Natural killer cell treated with Interleukin-12 subunit alpha and Interleukin-12 subunit beta and Interleukin-15 and Interleukin-18, amount 100 ng/mL, for 72 hours (primary cell): ENCODE results near the gene CAPN12. TPM values are rescaled to one million over a fixed set of nuclear protein-coding genes. Genes with fewer than 3 reads are reported as not detected.

Experiments used
- ATAC-seq, 2 donors: fragments of 150-1000 bp; cut with Tn5 transposase in 1 of 2; sonication (Bioruptor Pico), chemical (Tn5 transposase) in 1 of 2; 2 replicates each; pipeline ENCODE4 v1.10.0; 2021
- DNase-seq: peaks from one replicate; pipeline ENCODE4 v3.0.0; 2022; ENCODE audit warnings: low spot score
- H3K27ac Mint-ChIP-seq, 2 donors: 1 replicate in 1 of 2; 2 replicates in 1 of 2; pipeline ENCODE4 v1.8.0; 2022; ENCODE audit warnings: mixed read lengths in 2 of 2, mild to moderate bottlenecking in 1 of 2, moderate library complexity in 1 of 2
- H3K27me3 Mint-ChIP-seq, 2 donors: 1 replicate in 1 of 2; 2 replicates in 1 of 2; pipeline ENCODE4 v1.8.0; 2022; ENCODE audit warnings: mixed read lengths in 2 of 2
- H3K36me3 Mint-ChIP-seq: one replicate; pipeline ENCODE4 v1.8.0; 2022; ENCODE audit warnings: mixed read lengths
- H3K4me1 Mint-ChIP-seq, 2 donors: 1 replicate in 1 of 2; 2 replicates in 1 of 2; pipeline ENCODE4 v1.8.0; 2022; ENCODE audit warnings: low read depth in 2 of 2, mixed read lengths in 2 of 2, mild to moderate bottlenecking in 1 of 2
- H3K4me3 Mint-ChIP-seq: one replicate; pipeline ENCODE4 v1.8.0; 2022; ENCODE audit warnings: mixed read lengths
- H3K9me3 Mint-ChIP-seq: 2 replicates; pipeline ENCODE4 v1.8.0; 2022; ENCODE audit warnings: mixed read lengths
- total RNA-seq, 2 donors: library from RNA; stranded (reverse); gene quantifications; one replicate each; pipeline ENCODE4 v1.2.3, GENCODE V29; 2022

CAPN12 gene
- total RNA-seq, 2 donors from 2014 or later = 3.6 to 10.4 TPM

- no peaks in the 10 kb centered on the region for H3K36me3 Mint-ChIP-seq
Measured at GRCh38 chr19:38730731-38731589, 13.3 kb downstream of the CAPN12 start.

GRCh38 chr19:38730470-38730730 is 13.9 kb downstream of the CAPN12 start:
- no peaks in the 10 kb centered on the region for H3K36me3 Mint-ChIP-seq
- H3K27ac Mint-ChIP-seq = peak overlapping the region; percentile 41 to 79
- no peak overlapping the region for H3K4me3 Mint-ChIP-seq
- DNase-seq (no peak), ATAC-seq (no peak)
- H3K4me1 Mint-ChIP-seq = peaks cover 31 to 61% of the 10 kb centered on the region in 2 donors
- H3K27me3 Mint-ChIP-seq = no peaks in the 10 kb centered on the region
- no peaks in the 10 kb centered on the region for H3K9me3 Mint-ChIP-seq

More at GRCh38 chr19:38730731-38731589, 13.3 kb downstream of the CAPN12 start:
- Mint-ChIP-seq H3K27ac (peak overlapping the region; percentile 79 to 93), H3K9me3 (no peaks in the 10 kb centered on the region), H3K4me1 (peaks cover 31 to 61% of the 10 kb centered on the region in 2 donors), H3K27me3 (no peaks in the 10 kb centered on the region), H3K4me3 (no peak overlapping the region)
- ATAC-seq = no peak
- DNase-seq = no peak

GRCh38 chr19:38729653-38730469 is 14.4 kb downstream of the CAPN12 start:
- Mint-ChIP-seq H3K27ac (peak overlapping the region; percentile 41 to 79), H3K9me3 (no peaks in the 10 kb centered on the region), H3K27me3 (no peaks in the 10 kb centered on the region), H3K4me1 (peaks cover 31 to 55% of the 10 kb centered on the region in 2 donors), H3K36me3 (no peaks in the 10 kb centered on the region), H3K4me3 (no peak overlapping the region)
- peak; percentile 53 to 59 for ATAC-seq
- peak; percentile 81 for DNase-seq

GRCh38 chr19:38728752-38729541 is 15.3 kb downstream of the CAPN12 start:
- Mint-ChIP-seq H3K4me3 (no peak overlapping the region), H3K27me3 (no peaks in the 10 kb centered on the region), H3K9me3 (no peaks in the 10 kb centered on the region), H3K36me3 (no peaks in the 10 kb centered on the region), H3K27ac (peak overlapping the region in 1 of 2 donors; percentile 29), H3K4me1 (peaks cover 26 to 47% of the 10 kb centered on the region in 2 donors)
- DNase-seq (peak; percentile 53), ATAC-seq (no peak)

GRCh38 chr19:38727868-38728660 is 16.2 kb downstream of the CAPN12 start:
- DNase-seq (peak; percentile 15), ATAC-seq (no peak)
- no peak overlapping the region for H3K4me3 Mint-ChIP-seq
- no peaks in the 10 kb centered on the region for H3K9me3 Mint-ChIP-seq
- H3K27ac Mint-ChIP-seq = peak overlapping the region in 1 of 2 donors; percentile 29
- H3K36me3 Mint-ChIP-seq = no peaks in the 10 kb centered on the region
- H3K4me1 Mint-ChIP-seq = peaks cover 19 to 44% of the 10 kb centered on the region in 2 donors
- H3K27me3 Mint-ChIP-seq = no peaks in the 10 kb centered on the region

GRCh38 chr19:38727306-38727867 is 16.9 kb downstream of the CAPN12 start:
- Mint-ChIP-seq H3K4me3 (no peak overlapping the region), H3K27me3 (no peaks in the 10 kb centered on the region), H3K9me3 (no peaks in the 10 kb centered on the region), H3K27ac (peak overlapping the region; percentile 29 to 51), H3K4me1 (peaks cover 19 to 38% of the 10 kb centered on the region in 2 donors), H3K36me3 (no peaks in the 10 kb centered on the region)
- DNase-seq = no peak
- no peak for ATAC-seq

- peak overlapping the region; percentile 51 to 72 for H3K27ac Mint-ChIP-seq
- no peaks in the 10 kb centered on the region for H3K36me3 Mint-ChIP-seq
- peaks cover 19 to 35% of the 10 kb centered on the region in 2 donors for H3K4me1 Mint-ChIP-seq
- no peaks in the 10 kb centered on the region for H3K9me3 Mint-ChIP-seq
- H3K4me3 Mint-ChIP-seq = peak overlapping the region; percentile 12
- H3K27me3 Mint-ChIP-seq = no peaks in the 10 kb centered on the region
- DNase-seq = peak; percentile 89
- peak; percentile 81 to 91 for ATAC-seq
Measured at GRCh38 chr19:38726761-38727301, 17.4 kb downstream of the CAPN12 start.

GRCh38 chr19:38726284-38726673 is 18.0 kb downstream of the CAPN12 start:
- H3K27me3 Mint-ChIP-seq = no peaks in the 10 kb centered on the region
- peak overlapping the region; percentile 12 for H3K4me3 Mint-ChIP-seq
- H3K9me3 Mint-ChIP-seq = no peaks in the 10 kb centered on the region
- peaks cover 19 to 32% of the 10 kb centered on the region in 2 donors for H3K4me1 Mint-ChIP-seq
- ATAC-seq (peak in 1 of 2 donors; percentile 5), DNase-seq (no peak)
- H3K36me3 Mint-ChIP-seq = no peaks in the 10 kb centered on the region
- H3K27ac Mint-ChIP-seq = peak overlapping the region; percentile 51 to 72

- ATAC-seq (no peak), DNase-seq (no peak)
- H3K27ac Mint-ChIP-seq = peak overlapping the region; percentile 51 to 72
- no peaks in the 10 kb centered on the region for H3K36me3 Mint-ChIP-seq
- H3K4me3 Mint-ChIP-seq = peak overlapping the region; percentile 12
- no peaks in the 10 kb centered on the region for H3K27me3 Mint-ChIP-seq
- H3K9me3 Mint-ChIP-seq = no peaks in the 10 kb centered on the region
- H3K4me1 Mint-ChIP-seq = peaks cover 19 to 32% of the 10 kb centered on the region in 2 donors
Measured at GRCh38 chr19:38725469-38726283, 18.6 kb downstream of the CAPN12 start.

- ATAC-seq = no peak
- H3K27ac Mint-ChIP-seq = peak overlapping the region in 1 of 2 donors; percentile 23
- peaks cover 15 to 23% of the 10 kb centered on the region in 2 donors for H3K4me1 Mint-ChIP-seq
- no peaks in the 10 kb centered on the region for H3K27me3 Mint-ChIP-seq
- no peak overlapping the region for H3K4me3 Mint-ChIP-seq
- DNase-seq = no peak
- H3K9me3 Mint-ChIP-seq = no peaks in the 10 kb centered on the region
- H3K36me3 Mint-ChIP-seq = no peaks in the 10 kb centered on the region
Measured at GRCh38 chr19:38723990-38724854, 20.1 kb downstream of the CAPN12 start.

- DNase-seq (no peak), ATAC-seq (no peak)
- Mint-ChIP-seq H3K4me3 (no peak overlapping the region), H3K9me3 (no peaks in the 10 kb centered on the region), H3K36me3 (no peaks in the 10 kb centered on the region), H3K4me1 (peaks cover 15 to 22% of the 10 kb centered on the region in 2 donors), H3K27ac (no peak overlapping the region), H3K27me3 (no peaks in the 10 kb centered on the region)
Measured at GRCh38 chr19:38723606-38723965, 20.7 kb downstream of the CAPN12 start.
